ENCODE data around the gene TEX14.
"Not testable (repeated sequence)": the region's sequence is repeated elsewhere in the genome, so short reads cannot be mapped to it uniquely, and the experiment has no call there.

TEX14 gene

GRCh38 chr17:58691701-58692238, at the start of gene TEX14:
Gene TEX14, minus strand, starts transcription at chr17:58692045. Its CDS starts 40,044 bp downstream, at chr17:58652001.
- DNase-seq (ENCODE audit: low spot score): no peak

- DNase-seq (ENCODE audit: low spot score): no peak
Observed at GRCh38 chr17:58741121-58741625, 49.3 kb upstream of the TEX14 start.

- DNase-seq (ENCODE audit: low spot score): no peak
Observed at GRCh38 chr17:58734811-58735210, 43.0 kb upstream of the TEX14 start.

DNA sequence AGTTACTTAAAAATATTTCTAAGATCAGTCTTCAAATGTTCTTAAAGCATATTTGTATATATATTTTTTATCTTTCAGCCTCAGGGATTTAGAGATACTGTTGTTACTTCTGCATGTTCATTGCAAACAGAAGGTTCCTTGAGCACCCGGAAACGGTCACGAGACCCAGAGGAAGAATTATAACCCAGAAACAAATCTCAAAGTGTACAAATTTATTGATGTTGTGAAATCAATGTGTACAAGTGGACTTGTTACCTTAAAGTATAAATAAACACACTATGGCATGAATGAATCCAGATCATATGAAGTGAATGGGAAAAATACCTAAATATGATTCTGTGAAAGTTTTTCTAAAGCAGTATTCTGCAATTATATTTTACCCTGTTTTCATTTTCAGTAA, 42.2 kb upstream of the TEX14 start:
- no peak for DNase-seq (ENCODE audit: low spot score)

DNA sequence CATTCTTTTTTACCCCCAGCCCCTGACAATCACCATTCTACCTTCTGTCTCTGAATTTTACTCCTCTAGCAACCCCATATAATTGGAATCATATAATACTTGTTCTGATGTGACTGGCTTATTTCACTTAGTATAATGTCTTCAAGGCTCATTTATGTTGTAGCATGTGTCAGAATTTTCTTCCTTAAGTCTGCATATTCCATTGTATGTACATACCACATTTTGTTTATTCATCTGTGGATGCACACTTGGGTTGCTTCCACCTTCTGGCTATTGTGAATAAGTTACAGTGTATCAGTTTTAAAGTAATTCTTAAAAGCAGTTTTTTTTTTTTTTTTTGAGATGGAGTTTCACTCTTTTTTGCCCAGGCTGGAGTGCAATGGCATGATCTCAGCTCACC, 39.1 kb upstream of the TEX14 start:
- no peak for DNase-seq (ENCODE audit: low spot score)

GRCh38 chr17:58728798-58729197, 37.0 kb upstream of the TEX14 start:
- no peak for DNase-seq (ENCODE audit: low spot score)

DNA sequence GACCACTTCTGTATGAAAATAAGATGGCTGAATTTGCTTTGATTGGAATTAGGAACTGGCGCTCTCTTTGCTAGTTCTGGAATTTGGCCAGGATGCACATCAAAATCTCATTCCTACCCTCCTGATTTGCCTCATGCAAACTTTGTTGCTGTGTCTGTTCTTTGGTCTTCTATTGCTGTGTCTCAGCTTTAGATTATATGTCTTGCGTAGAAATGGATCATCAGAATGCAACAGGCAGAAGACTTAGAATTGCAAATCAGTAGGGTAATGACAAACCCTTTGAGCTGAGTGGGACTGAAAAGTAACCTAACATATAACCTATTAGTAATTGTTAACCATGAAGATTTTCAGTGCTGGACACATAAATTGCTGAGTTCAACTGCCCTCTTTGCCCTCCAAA, 30.9 kb upstream of the TEX14 start:
- DNase-seq (ENCODE audit: low spot score): no peak

- DNase-seq (ENCODE audit: low spot score): no peak
Observed at GRCh38 chr17:58722274-58722673, 30.4 kb upstream of the TEX14 start.

DNA sequence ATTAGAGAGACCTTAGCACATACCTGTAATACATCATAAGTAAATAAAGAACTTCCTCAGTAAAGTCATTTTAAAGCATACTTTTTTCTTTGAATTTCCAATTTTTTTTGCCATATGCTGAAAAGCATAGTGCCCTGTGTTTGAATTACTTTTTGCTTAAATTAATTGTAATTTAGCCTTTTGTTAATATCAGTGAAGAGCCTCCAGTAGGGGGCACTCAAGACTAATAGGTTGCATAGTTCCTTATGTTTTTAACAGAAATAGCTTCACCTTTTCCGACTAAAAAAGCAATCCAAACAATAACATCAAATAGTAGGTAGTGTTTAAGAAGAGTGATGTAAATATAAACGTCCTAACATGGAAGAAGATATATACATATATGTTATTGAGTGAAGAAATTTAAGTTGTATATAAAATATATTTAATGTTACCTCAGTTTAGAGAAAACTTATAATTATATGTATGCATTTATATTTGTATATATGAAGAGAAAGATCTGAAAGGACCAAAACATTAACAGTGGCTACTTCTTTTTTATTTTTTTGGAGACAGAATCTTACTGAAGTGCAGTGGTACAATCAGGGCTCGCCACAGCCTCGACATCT, 19.2 kb upstream of the TEX14 start:
- DNase-seq (ENCODE audit: low spot score): peak; percentile 41

GRCh38 chr17:58706351-58707140, 14.7 kb upstream of the TEX14 start:
- no peak for DNase-seq (ENCODE audit: low spot score)

DNA sequence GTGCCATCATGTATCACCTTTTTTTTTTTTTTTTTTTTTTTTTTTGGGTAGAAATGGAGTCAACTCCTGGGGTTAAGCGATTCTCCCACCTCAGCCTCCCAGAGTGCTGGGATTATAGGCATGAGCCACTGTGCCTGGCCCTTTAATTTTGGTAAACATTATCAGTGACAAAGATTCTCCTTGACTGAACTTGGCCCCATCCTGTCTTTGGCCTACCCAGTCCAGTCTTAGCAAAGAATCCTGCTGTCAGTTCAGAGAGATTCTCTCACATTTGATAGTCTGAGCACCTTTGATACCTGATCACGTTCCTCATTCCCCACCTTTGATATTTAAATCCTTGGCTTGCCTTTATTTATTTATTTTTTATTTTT, 12.1 kb upstream of the TEX14 start:
- no peak for DNase-seq (ENCODE audit: low spot score)

DNA sequence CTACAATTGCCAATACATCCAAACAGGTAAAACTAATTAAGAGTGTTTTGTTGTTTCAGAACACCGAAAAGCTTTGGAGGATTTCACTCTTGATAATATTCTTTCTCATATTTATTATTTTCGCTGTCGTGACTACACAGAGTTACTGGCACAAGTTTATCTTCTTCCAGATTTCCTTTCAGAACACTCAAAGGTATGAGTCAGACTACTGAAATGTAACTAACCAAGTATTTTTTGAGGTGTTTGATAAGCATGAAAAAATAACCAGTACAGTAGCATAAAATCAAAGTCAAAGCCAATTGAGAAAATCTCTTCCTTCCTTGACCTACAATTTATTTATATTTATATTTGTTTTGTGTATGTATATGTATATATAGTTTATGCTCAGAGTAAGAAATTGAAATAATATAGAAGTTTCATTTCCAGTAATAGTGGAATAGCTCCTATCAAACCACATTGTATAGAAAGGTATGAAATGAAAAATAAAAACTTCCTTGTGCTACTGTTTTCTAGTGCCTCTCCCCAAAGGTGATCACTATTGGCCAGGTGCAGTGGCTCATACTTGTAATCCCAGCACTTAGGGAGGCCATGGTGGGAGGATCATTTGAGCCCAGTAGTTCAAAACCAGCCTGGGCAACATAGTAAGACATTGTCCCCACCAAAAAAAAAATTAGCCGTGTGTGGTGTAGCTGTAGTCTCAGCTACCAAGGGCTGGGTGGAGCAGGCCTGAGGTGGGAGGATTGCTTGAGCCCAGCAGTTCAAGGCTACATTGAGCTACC, 11.5 kb upstream of the TEX14 start:
- DNase-seq (ENCODE audit: low spot score): peak; percentile 19

GRCh38 chr17:58702708-58703107, 10.9 kb upstream of the TEX14 start:
- DNase-seq (ENCODE audit: low spot score): no peak

DNA sequence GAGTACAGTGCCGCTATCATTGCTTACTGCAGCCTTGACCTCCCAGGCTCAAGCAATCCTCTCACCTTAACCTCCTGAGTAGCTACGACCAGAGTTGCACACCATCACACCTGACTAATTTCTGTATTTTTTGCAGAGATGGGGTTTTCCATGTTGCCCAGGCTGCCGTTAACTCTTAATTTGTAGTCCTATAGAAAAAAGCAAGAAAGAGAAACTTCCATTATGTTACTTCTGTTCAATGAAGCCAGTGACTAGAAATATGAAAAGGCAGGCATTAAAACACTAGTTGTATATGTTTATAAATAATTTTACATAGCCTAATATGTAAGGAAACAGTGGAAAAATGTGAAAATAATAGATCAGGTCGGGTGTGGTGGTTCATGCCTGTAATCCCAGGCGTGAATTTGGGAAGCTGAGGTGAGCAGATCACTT, 10.2 kb upstream of the TEX14 start:
- no peak for DNase-seq (ENCODE audit: low spot score)

DNA sequence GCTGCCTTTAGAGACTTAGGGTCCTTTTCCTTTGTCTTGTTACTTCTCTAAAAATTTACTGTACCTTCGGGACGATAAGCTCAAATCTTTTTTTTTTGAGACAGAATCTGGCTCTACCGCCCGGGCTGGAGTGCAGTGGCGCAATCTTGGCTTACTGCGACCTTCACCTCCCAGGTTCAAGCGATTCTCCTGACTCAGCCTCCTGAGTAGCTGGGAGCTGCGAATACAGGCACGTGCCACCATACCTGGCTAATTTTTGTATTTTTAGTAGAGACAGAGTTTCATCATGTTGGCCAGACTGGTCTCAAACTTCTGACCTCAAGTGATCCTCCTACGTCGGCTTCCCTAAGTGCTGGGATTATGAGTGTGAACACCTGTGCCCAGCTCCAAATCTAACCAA, 7.9 kb upstream of the TEX14 start:
- no peak for DNase-seq (ENCODE audit: low spot score)

DNA sequence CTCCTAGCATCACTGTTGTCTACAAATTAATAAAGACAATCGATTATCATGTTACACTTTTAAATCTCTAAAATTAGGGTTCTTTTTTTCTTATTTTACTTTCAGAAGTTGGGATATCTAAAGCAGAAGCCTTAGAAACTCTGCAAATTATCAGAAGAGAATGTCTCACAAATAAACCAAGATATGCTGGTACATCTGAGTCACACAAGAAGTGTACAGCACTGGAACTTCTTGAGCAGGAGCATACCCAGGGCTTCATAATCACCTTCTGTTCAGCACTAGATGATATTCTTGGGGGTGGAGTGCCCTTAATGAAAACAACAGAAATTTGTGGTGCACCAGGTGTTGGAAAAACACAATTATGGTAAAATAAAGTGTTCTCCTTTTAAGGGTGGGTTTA, 3.0 kb upstream of the TEX14 start:
- no peak for DNase-seq (ENCODE audit: low spot score)

GRCh38 chr17:58694302-58694701, 2.5 kb upstream of the TEX14 start:
- DNase-seq (ENCODE audit: low spot score): no peak

DNA sequence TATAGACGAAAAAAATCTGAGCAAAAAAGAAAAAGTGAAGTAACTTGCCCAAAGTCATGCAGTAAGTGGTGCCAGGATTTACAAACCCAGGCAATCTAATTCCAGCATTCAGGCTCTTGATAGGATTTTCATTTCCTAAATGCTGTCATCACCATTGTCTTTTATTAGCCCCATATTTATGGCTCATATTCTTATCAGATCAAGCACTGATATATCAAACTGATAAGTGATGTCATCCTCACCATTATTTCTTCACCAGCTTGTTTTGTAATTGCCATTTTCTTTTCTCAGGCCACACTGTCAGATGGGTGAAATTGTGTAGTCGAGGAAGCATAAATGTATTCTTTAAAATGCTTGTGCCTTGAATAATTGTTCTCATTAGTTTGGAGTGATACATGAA, 1.9 kb upstream of the TEX14 start:
- no peak for DNase-seq (ENCODE audit: low spot score)

GRCh38 chr17:58693208-58693607, 1.4 kb upstream of the TEX14 start:
- no peak for DNase-seq (ENCODE audit: low spot score)

DNA sequence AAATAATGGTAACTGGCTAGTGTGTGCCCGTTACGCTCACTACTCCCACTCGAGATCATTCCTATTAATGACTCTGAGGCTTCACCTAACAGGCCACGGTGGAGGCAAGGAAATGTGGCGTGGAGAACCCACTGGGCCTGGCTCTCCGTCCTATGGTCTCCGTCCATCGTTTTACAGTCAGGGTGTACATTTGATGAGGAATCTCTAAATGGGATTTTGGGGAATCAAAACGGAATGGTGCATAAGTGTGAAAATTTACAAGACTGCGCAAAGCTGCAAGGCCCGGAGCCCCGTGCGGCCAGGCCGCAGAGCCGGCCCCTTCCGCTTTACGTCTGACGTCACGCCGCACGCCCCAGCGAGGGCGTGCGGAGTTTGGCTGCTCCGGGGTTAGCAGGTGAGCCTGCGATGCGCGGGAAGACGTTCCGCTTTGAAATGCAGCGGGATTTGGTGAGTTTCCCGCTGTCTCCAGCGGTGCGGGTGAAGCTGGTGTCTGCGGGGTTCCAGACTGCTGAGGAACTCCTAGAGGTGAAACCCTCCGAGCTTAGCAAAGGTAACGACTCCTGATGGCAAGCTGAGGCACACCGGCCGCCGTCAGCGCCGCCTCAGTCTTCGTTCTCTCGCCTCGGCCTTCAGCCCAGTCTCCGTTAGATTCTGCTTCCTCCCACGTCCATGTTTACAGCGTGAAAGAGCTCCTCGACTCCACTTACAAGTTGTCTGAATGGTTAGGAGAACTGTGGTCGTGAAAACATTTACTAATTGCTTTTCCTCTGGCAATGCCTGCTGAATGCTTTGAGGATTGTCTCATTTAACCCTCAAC, 602 bp upstream of the TEX14 start, which contains the start of gene RAD51C:
Gene RAD51C (plus strand): TSS at position 364 of the 817 bp plus-strand sequence. CDS start 42 bp downstream, at position 406.
- DNase-seq (ENCODE audit: low spot score): peak; percentile 92

GRCh38 chr17:58690033-58690432, 1.8 kb downstream of the TEX14 start:
- not testable (repeated sequence) for DNase-seq (ENCODE audit: low spot score)

- DNase-seq (ENCODE audit: low spot score): no peak
Observed at GRCh38 chr17:58688521-58688920, 3.3 kb downstream of the TEX14 start.
